ENCODE data around the gene PAGE1. TPM values are rescaled to one million over a fixed set of nuclear protein-coding genes. Genes with fewer than 3 reads are reported as not detected.
"Not testable (repeated sequence)": the region's sequence is repeated elsewhere in the genome, so short reads cannot be mapped to it uniquely, and the experiment has no call there.

PAGE1 gene
- total RNA-seq: not detected
- not detected for polyA plus RNA-seq

- CTCF ChIA-PET: no interaction called here
- H3K36me3 Mint-ChIP-seq: no peaks in the 10 kb centered on the region
- Histone ChIP-seq H3K9me3 (ENCODE audit: low read length) (no peaks in the 10 kb centered on the region), H3K27me3 (ENCODE audit: insufficient read depth, low read length, poor library complexity, severe bottlenecking) (no peaks in the 10 kb centered on the region), H3K27ac (ENCODE audit: low read depth, low read length) (no peak within 1 kb of the TSS), H3K4me1 (ENCODE audit: insufficient read depth, low read length) (no peaks in the 10 kb centered on the region), H3K4me3 (ENCODE audit: low read length) (no peak within 1 kb of the TSS), H3K36me3 (ENCODE audit: insufficient read depth, low read length) (no peaks in the 10 kb centered on the region)
- H3K27me3 Mint-ChIP-seq: peaks cover 2 to 4% of the 10 kb centered on the region in 2 donors
- no peaks in the 10 kb centered on the region for H3K9me3 Mint-ChIP-seq
- no peak for DNase-seq
- POLR2A ChIA-PET: no interaction called here
- no peak within 1 kb of the TSS for H3K27ac Mint-ChIP-seq
- no peaks in the 10 kb centered on the region for H3K4me1 Mint-ChIP-seq
- no peak within 1 kb of the TSS for H3K4me3 Mint-ChIP-seq
Measured at GRCh38 chrX:49695276-49696180, at the start of gene PAGE1. TSS of gene PAGE1 (minus strand) at chrX:49695984. CDS start at chrX:49694770, 1,214 bp downstream.

- H3K36me3 ChIP-seq (ENCODE audit: insufficient read depth, low read length); H3K27ac Mint-ChIP-seq; H3K4me1 ChIP-seq (ENCODE audit: insufficient read depth, low read length); H3K4me1 Mint-ChIP-seq; H3K9me3 Mint-ChIP-seq; DNase-seq; H3K4me3 Mint-ChIP-seq; H3K36me3 Mint-ChIP-seq; CTCF ChIA-PET; H3K4me3 ChIP-seq (ENCODE audit: low read length); POLR2A ChIA-PET; H3K27me3 ChIP-seq (ENCODE audit: insufficient read depth, low read length, poor library complexity, severe bottlenecking); H3K27ac ChIP-seq (ENCODE audit: low read depth, low read length); H3K9me3 ChIP-seq (ENCODE audit: low read length): not testable (repeated sequence)
- peaks cover 7 to 27% of the 10 kb centered on the region in 2 donors for H3K27me3 Mint-ChIP-seq
Measured at GRCh38 chrX:49741501-49741900, 45.7 kb upstream of the PAGE1 start.

GRCh38 chrX:49727847-49728246 lies 32.1 kb upstream of the PAGE1 start:
- peaks cover 3 to 13% of the 10 kb centered on the region in 2 donors for H3K27me3 Mint-ChIP-seq
- no peaks in the 10 kb centered on the region for H3K4me1 Mint-ChIP-seq
- no peak overlapping the region for H3K27ac Mint-ChIP-seq
- ChIA-PET CTCF (no interaction called here), POLR2A (no interaction called here)
- no peaks in the 10 kb centered on the region for H3K36me3 Mint-ChIP-seq
- no peak for DNase-seq
- H3K4me3 Mint-ChIP-seq: no peak overlapping the region
- H3K4me3 ChIP-seq (ENCODE audit: low read length): no peak overlapping the region
- H3K9me3 ChIP-seq (ENCODE audit: low read length): no peaks in the 10 kb centered on the region
- H3K9me3 Mint-ChIP-seq: no peaks in the 10 kb centered on the region
- no peaks in the 10 kb centered on the region for H3K27me3 ChIP-seq (ENCODE audit: insufficient read depth, low read length, poor library complexity, severe bottlenecking)
- H3K4me1 ChIP-seq (ENCODE audit: insufficient read depth, low read length): no peaks in the 10 kb centered on the region
- no peaks in the 10 kb centered on the region for H3K36me3 ChIP-seq (ENCODE audit: insufficient read depth, low read length)
- H3K27ac ChIP-seq (ENCODE audit: low read depth, low read length): no peak overlapping the region

- Histone ChIP-seq H3K4me3 (ENCODE audit: low read length) (no peak overlapping the region), H3K9me3 (ENCODE audit: low read length) (no peaks in the 10 kb centered on the region), H3K36me3 (ENCODE audit: insufficient read depth, low read length) (no peaks in the 10 kb centered on the region), H3K27me3 (ENCODE audit: insufficient read depth, low read length, poor library complexity, severe bottlenecking) (no peaks in the 10 kb centered on the region), H3K4me1 (ENCODE audit: insufficient read depth, low read length) (no peaks in the 10 kb centered on the region), H3K27ac (ENCODE audit: low read depth, low read length) (no peak overlapping the region)
- CTCF ChIA-PET: no interaction called here
- POLR2A ChIA-PET: no interaction called here
- Mint-ChIP-seq H3K36me3 (no peaks in the 10 kb centered on the region), H3K4me1 (no peaks in the 10 kb centered on the region), H3K27me3 (peaks cover 3 to 10% of the 10 kb centered on the region in 2 donors), H3K4me3 (no peak overlapping the region), H3K27ac (no peak overlapping the region), H3K9me3 (no peaks in the 10 kb centered on the region)
- no peak for DNase-seq
Measured at GRCh38 chrX:49726966-49727365, 31.2 kb upstream of the PAGE1 start.

- POLR2A ChIA-PET: no interaction called here
Measured at GRCh38 chrX:49725923-49726904, 30.4 kb upstream of the PAGE1 start.

GRCh38 chrX:49725401-49725800 lies 29.6 kb upstream of the PAGE1 start:
- Mint-ChIP-seq H3K27me3 (peaks cover 0 to 9% of the 10 kb centered on the region in 2 donors), H3K36me3 (no peaks in the 10 kb centered on the region), H3K9me3 (no peaks in the 10 kb centered on the region), H3K4me1 (no peaks in the 10 kb centered on the region), H3K4me3 (no peak overlapping the region), H3K27ac (no peak overlapping the region)
- Histone ChIP-seq H3K27ac (ENCODE audit: low read depth, low read length) (no peak overlapping the region), H3K27me3 (ENCODE audit: insufficient read depth, low read length, poor library complexity, severe bottlenecking) (no peaks in the 10 kb centered on the region), H3K36me3 (ENCODE audit: insufficient read depth, low read length) (no peaks in the 10 kb centered on the region), H3K4me1 (ENCODE audit: insufficient read depth, low read length) (no peaks in the 10 kb centered on the region), H3K9me3 (ENCODE audit: low read length) (no peaks in the 10 kb centered on the region), H3K4me3 (ENCODE audit: low read length) (no peak overlapping the region)
- DNase-seq: no peak
- CTCF ChIA-PET: no interaction called here
- POLR2A ChIA-PET: no interaction called here

More at GRCh38 chrX:49725923-49726904, 30.4 kb upstream of the PAGE1 start:
- no peaks in the 10 kb centered on the region for H3K4me1 ChIP-seq (ENCODE audit: insufficient read depth, low read length)
- H3K27me3 Mint-ChIP-seq: peaks cover 0 to 10% of the 10 kb centered on the region in 2 donors
- no peak overlapping the region for H3K27ac ChIP-seq (ENCODE audit: low read depth, low read length)
- H3K27ac Mint-ChIP-seq: no peak overlapping the region
- DNase-seq: no peak
- H3K36me3 Mint-ChIP-seq: no peaks in the 10 kb centered on the region
- H3K9me3 ChIP-seq (ENCODE audit: low read length): no peaks in the 10 kb centered on the region
- CTCF ChIA-PET: no interaction called here
- H3K27me3 ChIP-seq (ENCODE audit: insufficient read depth, low read length, poor library complexity, severe bottlenecking): no peaks in the 10 kb centered on the region
- H3K4me3 ChIP-seq (ENCODE audit: low read length): no peak overlapping the region
- H3K4me1 Mint-ChIP-seq: no peaks in the 10 kb centered on the region
- no peaks in the 10 kb centered on the region for H3K36me3 ChIP-seq (ENCODE audit: insufficient read depth, low read length)
- no peak overlapping the region for H3K4me3 Mint-ChIP-seq
- no peaks in the 10 kb centered on the region for H3K9me3 Mint-ChIP-seq

GRCh38 chrX:49720106-49720505 lies 24.3 kb upstream of the PAGE1 start:
- H3K4me3 Mint-ChIP-seq; H3K4me1 ChIP-seq (ENCODE audit: insufficient read depth, low read length); H3K27ac ChIP-seq (ENCODE audit: low read depth, low read length); H3K36me3 Mint-ChIP-seq; CTCF ChIA-PET; POLR2A ChIA-PET; H3K4me1 Mint-ChIP-seq; H3K9me3 ChIP-seq (ENCODE audit: low read length); H3K4me3 ChIP-seq (ENCODE audit: low read length); H3K36me3 ChIP-seq (ENCODE audit: insufficient read depth, low read length); H3K27ac Mint-ChIP-seq; H3K27me3 ChIP-seq (ENCODE audit: insufficient read depth, low read length, poor library complexity, severe bottlenecking); H3K9me3 Mint-ChIP-seq; DNase-seq: not testable (repeated sequence)
- peaks cover 8 to 20% of the 10 kb centered on the region in 2 donors for H3K27me3 Mint-ChIP-seq

- CTCF ChIA-PET: no interaction called here
Measured at GRCh38 chrX:49712577-49712976, 16.8 kb upstream of the PAGE1 start.

More at GRCh38 chrX:49712577-49712976, 16.8 kb upstream of the PAGE1 start:
- H3K36me3 ChIP-seq (ENCODE audit: insufficient read depth, low read length): no peaks in the 10 kb centered on the region
- Mint-ChIP-seq H3K27ac (no peak overlapping the region), H3K4me3 (no peak overlapping the region), H3K9me3 (no peaks in the 10 kb centered on the region), H3K36me3 (no peaks in the 10 kb centered on the region), H3K27me3 (peaks cover 5 to 13% of the 10 kb centered on the region in 2 donors), H3K4me1 (no peaks in the 10 kb centered on the region)
- H3K9me3 ChIP-seq (ENCODE audit: low read length): no peaks in the 10 kb centered on the region
- POLR2A ChIA-PET: no interaction called here
- H3K4me3 ChIP-seq (ENCODE audit: low read length): no peak overlapping the region
- no peak overlapping the region for H3K27ac ChIP-seq (ENCODE audit: low read depth, low read length)
- H3K4me1 ChIP-seq (ENCODE audit: insufficient read depth, low read length): no peaks in the 10 kb centered on the region
- DNase-seq: no peak
- no peaks in the 10 kb centered on the region for H3K27me3 ChIP-seq (ENCODE audit: insufficient read depth, low read length, poor library complexity, severe bottlenecking)
